SK-N-SH (cell line): ENCODE results near the gene DLL1.

Experiments
- EP300 ChIP-seq, 2 experiments: IDR thresholded peaks; 2 replicates each; pipeline versions ENCODE4 v1.4.0 to v1.6.1; 2012; ENCODE audit warnings: borderline replicate concordance in 1 of 2, low read depth in 1 of 2, low read length in 1 of 2
- EZH2phosphoT487 ChIP-seq: fragments of 200-600 bp; sonication (generic); IDR thresholded peaks from 2 replicates; pipeline ENCODE4 v1.6.1; 2017; ENCODE audit warnings: low read depth, mixed run types, mild to moderate bottlenecking, antibody characterized with exemption, moderate library complexity, borderline replicate concordance
- FOSL2 ChIP-seq: IDR thresholded peaks from 2 replicates; pipeline ENCODE4 v1.4.0; 2012; ENCODE audit warnings: low read depth, mild to moderate bottlenecking, moderate library complexity, borderline replicate concordance
- JUND ChIP-seq: IDR thresholded peaks from 2 replicates; pipeline ENCODE4 v1.4.0; 2012
- MEF2A ChIP-seq: IDR thresholded peaks from 2 replicates; pipeline ENCODE4 v1.4.0; 2012; ENCODE audit warnings: low read depth, borderline replicate concordance
- NFIC ChIP-seq: IDR thresholded peaks from 2 replicates; pipeline ENCODE4 v1.4.0; 2012; ENCODE audit warnings: borderline replicate concordance
- POLR2AphosphoS5 ChIP-seq: IDR thresholded peaks from 2 replicates; pipeline ENCODE4 v1.6.1; 2012; ENCODE audit warnings: low read depth, low read length
- RAD21 ChIP-seq: IDR thresholded peaks from 2 replicates; pipeline ENCODE4 v1.6.1; 2012; ENCODE audit warnings: mild to moderate bottlenecking, low read length
- TCF12 ChIP-seq: IDR thresholded peaks from 2 replicates; pipeline ENCODE4 v1.4.0; 2012
- TF ChIP-seq, protein P1 (sequence below): fragments of 200-600 bp; sonication (generic); IDR thresholded peaks from 2 replicates; pipeline ENCODE4 v1.6.1; 2017; ENCODE audit warnings: antibody characterized with exemption, mild to moderate bottlenecking, moderate library complexity
- TF ChIP-seq, protein P2 (sequence below): IDR thresholded peaks from 2 replicates; pipeline ENCODE4 v1.4.0; 2012; ENCODE audit warnings: low read depth, borderline replicate concordance
- TF ChIP-seq, protein P3 (sequence below): IDR thresholded peaks from 2 replicates; pipeline ENCODE4 v1.6.1; 2012; ENCODE audit warnings: mild to moderate bottlenecking, low read depth, low read length, moderate library complexity

DNA sequence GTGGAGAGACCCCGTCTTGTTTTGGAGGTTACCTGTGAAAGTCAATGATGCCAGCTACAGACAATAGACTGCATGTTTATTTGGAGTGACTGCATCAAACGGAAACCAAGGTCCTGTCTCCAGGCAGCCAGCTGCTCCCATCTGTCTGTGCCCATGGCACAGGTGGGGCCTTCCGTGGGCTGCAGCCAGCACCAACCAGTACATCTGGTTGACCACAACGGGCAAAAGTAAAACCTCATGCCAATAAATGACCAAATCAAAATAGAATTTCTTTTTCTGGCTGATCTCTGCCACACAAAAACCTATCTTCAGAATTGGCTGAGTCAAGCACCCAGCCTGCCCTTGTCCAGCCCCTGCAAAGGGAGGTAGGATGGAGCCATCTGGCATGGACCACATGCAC, 33.5 kb downstream of the DLL1 start:
- TF ChIP-seq, protein P1, sequence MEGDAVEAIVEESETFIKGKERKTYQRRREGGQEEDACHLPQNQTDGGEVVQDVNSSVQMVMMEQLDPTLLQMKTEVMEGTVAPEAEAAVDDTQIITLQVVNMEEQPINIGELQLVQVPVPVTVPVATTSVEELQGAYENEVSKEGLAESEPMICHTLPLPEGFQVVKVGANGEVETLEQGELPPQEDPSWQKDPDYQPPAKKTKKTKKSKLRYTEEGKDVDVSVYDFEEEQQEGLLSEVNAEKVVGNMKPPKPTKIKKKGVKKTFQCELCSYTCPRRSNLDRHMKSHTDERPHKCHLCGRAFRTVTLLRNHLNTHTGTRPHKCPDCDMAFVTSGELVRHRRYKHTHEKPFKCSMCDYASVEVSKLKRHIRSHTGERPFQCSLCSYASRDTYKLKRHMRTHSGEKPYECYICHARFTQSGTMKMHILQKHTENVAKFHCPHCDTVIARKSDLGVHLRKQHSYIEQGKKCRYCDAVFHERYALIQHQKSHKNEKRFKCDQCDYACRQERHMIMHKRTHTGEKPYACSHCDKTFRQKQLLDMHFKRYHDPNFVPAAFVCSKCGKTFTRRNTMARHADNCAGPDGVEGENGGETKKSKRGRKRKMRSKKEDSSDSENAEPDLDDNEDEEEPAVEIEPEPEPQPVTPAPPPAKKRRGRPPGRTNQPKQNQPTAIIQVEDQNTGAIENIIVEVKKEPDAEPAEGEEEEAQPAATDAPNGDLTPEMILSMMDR: no peak
- no peak for TF ChIP-seq RAD21
- no peak for TF ChIP-seq TCF12
- TF ChIP-seq POLR2AphosphoS5: no peak
- TF ChIP-seq, protein P2, sequence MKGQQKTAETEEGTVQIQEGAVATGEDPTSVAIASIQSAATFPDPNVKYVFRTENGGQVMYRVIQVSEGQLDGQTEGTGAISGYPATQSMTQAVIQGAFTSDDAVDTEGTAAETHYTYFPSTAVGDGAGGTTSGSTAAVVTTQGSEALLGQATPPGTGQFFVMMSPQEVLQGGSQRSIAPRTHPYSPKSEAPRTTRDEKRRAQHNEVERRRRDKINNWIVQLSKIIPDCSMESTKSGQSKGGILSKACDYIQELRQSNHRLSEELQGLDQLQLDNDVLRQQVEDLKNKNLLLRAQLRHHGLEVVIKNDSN: no peak
- no peak for TF ChIP-seq EZH2phosphoT487
- TF ChIP-seq, protein P3, sequence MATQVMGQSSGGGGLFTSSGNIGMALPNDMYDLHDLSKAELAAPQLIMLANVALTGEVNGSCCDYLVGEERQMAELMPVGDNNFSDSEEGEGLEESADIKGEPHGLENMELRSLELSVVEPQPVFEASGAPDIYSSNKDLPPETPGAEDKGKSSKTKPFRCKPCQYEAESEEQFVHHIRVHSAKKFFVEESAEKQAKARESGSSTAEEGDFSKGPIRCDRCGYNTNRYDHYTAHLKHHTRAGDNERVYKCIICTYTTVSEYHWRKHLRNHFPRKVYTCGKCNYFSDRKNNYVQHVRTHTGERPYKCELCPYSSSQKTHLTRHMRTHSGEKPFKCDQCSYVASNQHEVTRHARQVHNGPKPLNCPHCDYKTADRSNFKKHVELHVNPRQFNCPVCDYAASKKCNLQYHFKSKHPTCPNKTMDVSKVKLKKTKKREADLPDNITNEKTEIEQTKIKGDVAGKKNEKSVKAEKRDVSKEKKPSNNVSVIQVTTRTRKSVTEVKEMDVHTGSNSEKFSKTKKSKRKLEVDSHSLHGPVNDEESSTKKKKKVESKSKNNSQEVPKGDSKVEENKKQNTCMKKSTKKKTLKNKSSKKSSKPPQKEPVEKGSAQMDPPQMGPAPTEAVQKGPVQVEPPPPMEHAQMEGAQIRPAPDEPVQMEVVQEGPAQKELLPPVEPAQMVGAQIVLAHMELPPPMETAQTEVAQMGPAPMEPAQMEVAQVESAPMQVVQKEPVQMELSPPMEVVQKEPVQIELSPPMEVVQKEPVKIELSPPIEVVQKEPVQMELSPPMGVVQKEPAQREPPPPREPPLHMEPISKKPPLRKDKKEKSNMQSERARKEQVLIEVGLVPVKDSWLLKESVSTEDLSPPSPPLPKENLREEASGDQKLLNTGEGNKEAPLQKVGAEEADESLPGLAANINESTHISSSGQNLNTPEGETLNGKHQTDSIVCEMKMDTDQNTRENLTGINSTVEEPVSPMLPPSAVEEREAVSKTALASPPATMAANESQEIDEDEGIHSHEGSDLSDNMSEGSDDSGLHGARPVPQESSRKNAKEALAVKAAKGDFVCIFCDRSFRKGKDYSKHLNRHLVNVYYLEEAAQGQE: no peak
- no peak for TF ChIP-seq MEF2A
- TF ChIP-seq NFIC: no peak
- no peak for TF ChIP-seq FOSL2
- no peak for TF ChIP-seq EP300 (IDR thresholded peaks at IDR 0.05; ENCODE audit: borderline replicate concordance in 1 of 2, low read depth in 1 of 2, low read length in 1 of 2)
- no peak for TF ChIP-seq JUND
